ENCODE data around the gene ATXN7. TPM values are rescaled to one million over a fixed set of nuclear protein-coding genes. Genes with fewer than 3 reads are reported as not detected.

The ATXN7 gene
- total RNA-seq, 1 experiment from 2014 or later, result 3.6 TPM

- intact Hi-C loops (cut with micrococcal nuclease), result loop anchor here (5.0 kb wide), 1 partner anchor 129 kb away; the partner anchor contains the start of genes ATXN7 and THOC7
- CTCF ChIA-PET, result no interaction called here
- POLR2A ChIA-PET (ENCODE audit: unreplicated experiment), result no interaction called here
- Histone ChIP-seq H3K9me2 (replicated peaks; ENCODE audit: low read length) (no peaks in the 10 kb centered on the region), H4K20me1 (ENCODE audit: low read length) (no peaks in the 10 kb centered on the region), H3K27ac (ENCODE audit: low read length) (no peak overlapping the region), H3K9me3 (ENCODE audit: low read length) (no peaks in the 10 kb centered on the region), H3K4me2 (ENCODE audit: low read length) (no peak overlapping the region), H3K79me2 (ENCODE audit: low read length) (no peaks in the 10 kb centered on the region), H3F3A (ENCODE audit: low read length, unreplicated experiment) (no peaks in the 10 kb centered on the region), H3K27me3 (ENCODE audit: low read length) (no peaks in the 10 kb centered on the region), H3K36me3 (ENCODE audit: low read depth, low read length) (no peaks in the 10 kb centered on the region), H3K4me3 (ENCODE audit: low read length) (no peak overlapping the region), H2AFZ (ENCODE audit: low read length) (no peak overlapping the region), H3K4me1 (ENCODE audit: insufficient read depth, low read length) (no peaks in the 10 kb centered on the region), H3K9ac (ENCODE audit: low read length) (no peak overlapping the region)
- DNase-seq, result no peak
- no peak for ATAC-seq
- no peak for TF ChIP-seq CTCF (conservative IDR thresholded peaks at IDR 0.05; ENCODE audit: low read depth, low read length)
- TF ChIP-seq EZH2 (IDR thresholded peaks at IDR 0.05; ENCODE audit: low read length, unreplicated experiment), result no peak
- TF ChIP-seq EZH2phosphoT487 (IDR thresholded peaks at IDR 0.05; ENCODE audit: borderline replicate concordance, low read length), result no peak
- BruUV-seq (replicated peaks), result no TSS peak
Observed at GRCh38 chr3:63991666-63992065, 128.0 kb downstream of the ATXN7 start.

GRCh38 chr3:63992516-63993209 is 129.0 kb downstream of the ATXN7 start:
- no TSS peak for BruUV-seq (replicated peaks)
- DNase-seq, result no peak
- no peaks in the 10 kb centered on the region for H3F3A ChIP-seq (ENCODE audit: low read length, unreplicated experiment)
- no peak for ATAC-seq
- no peak overlapping the region for H3K4me3 ChIP-seq (ENCODE audit: low read length)
- TF ChIP-seq EZH2 (IDR thresholded peaks at IDR 0.05; ENCODE audit: low read length, unreplicated experiment), result no peak
- TF ChIP-seq EZH2phosphoT487 (IDR thresholded peaks at IDR 0.05; ENCODE audit: borderline replicate concordance, low read length), result no peak
- TF ChIP-seq CTCF (conservative IDR thresholded peaks at IDR 0.05; ENCODE audit: low read depth, low read length), result no peak
- H3K27ac ChIP-seq (ENCODE audit: low read length), result no peak overlapping the region
- ChIA-PET CTCF (interaction anchor here (0.5 kb wide), 2 partner anchors 31 to 43 kb away, joined by 4 to 8 read pairs; no protein-coding TSS in a partner anchor), POLR2A (ENCODE audit: unreplicated experiment) (no interaction called here)
- no peaks in the 10 kb centered on the region for H4K20me1 ChIP-seq (ENCODE audit: low read length)
- no peaks in the 10 kb centered on the region for H3K9me3 ChIP-seq (ENCODE audit: low read length)
- no peak overlapping the region for H3K9ac ChIP-seq (ENCODE audit: low read length)
- H3K9me2 ChIP-seq (replicated peaks; ENCODE audit: low read length), result no peaks in the 10 kb centered on the region
- no peaks in the 10 kb centered on the region for H3K4me1 ChIP-seq (ENCODE audit: insufficient read depth, low read length)
- no peaks in the 10 kb centered on the region for H3K36me3 ChIP-seq (ENCODE audit: low read depth, low read length)
- no peak overlapping the region for H3K4me2 ChIP-seq (ENCODE audit: low read length)
- no peak overlapping the region for H2AFZ ChIP-seq (ENCODE audit: low read length)
- intact Hi-C loops (cut with micrococcal nuclease), result loop anchor here (1.0 to 5.0 kb wide), 3 partner anchors 32 to 641 kb away; partner anchors contain the start of genes ATXN7 and THOC7
- H3K79me2 ChIP-seq (ENCODE audit: low read length), result no peaks in the 10 kb centered on the region
- H3K27me3 ChIP-seq (ENCODE audit: low read length), result no peaks in the 10 kb centered on the region

GRCh38 chr3:63993653-63994079 is 130.0 kb downstream of the ATXN7 start:
- Histone ChIP-seq H3K79me2 (ENCODE audit: low read length) (no peaks in the 10 kb centered on the region), H3K9me2 (replicated peaks; ENCODE audit: low read length) (no peaks in the 10 kb centered on the region), H3K4me2 (ENCODE audit: low read length) (no peak overlapping the region), H4K20me1 (ENCODE audit: low read length) (no peaks in the 10 kb centered on the region), H3K36me3 (ENCODE audit: low read depth, low read length) (no peaks in the 10 kb centered on the region), H3K27ac (ENCODE audit: low read length) (no peak overlapping the region), H2AFZ (ENCODE audit: low read length) (no peak overlapping the region), H3K4me1 (ENCODE audit: insufficient read depth, low read length) (no peaks in the 10 kb centered on the region), H3K4me3 (ENCODE audit: low read length) (no peak overlapping the region), H3K9me3 (ENCODE audit: low read length) (no peaks in the 10 kb centered on the region), H3K9ac (ENCODE audit: low read length) (no peak overlapping the region), H3F3A (ENCODE audit: low read length, unreplicated experiment) (no peaks in the 10 kb centered on the region), H3K27me3 (ENCODE audit: low read length) (no peaks in the 10 kb centered on the region)
- DNase-seq, result peak; percentile 64
- ChIA-PET CTCF (interaction anchor here (0.5 kb wide), 2 partner anchors 32 to 44 kb away, joined by 4 to 8 read pairs; no protein-coding TSS in a partner anchor), POLR2A (ENCODE audit: unreplicated experiment) (no interaction called here)
- TF ChIP-seq EZH2phosphoT487 (IDR thresholded peaks at IDR 0.05; ENCODE audit: borderline replicate concordance, low read length) (no peak), CTCF (conservative IDR thresholded peaks at IDR 0.05; ENCODE audit: low read depth, low read length) (peak; percentile 69)
- peak; percentile 95 for ATAC-seq
- BruUV-seq (replicated peaks), result no TSS peak
- intact Hi-C loops (cut with micrococcal nuclease), result loop anchor here (1.0 to 5.0 kb wide), 3 partner anchors 33 to 642 kb away; partner anchors contain the start of genes ATXN7 and THOC7
